HG03439 (cell line): ENCODE results near the gene PBXIP1.
"Not testable (repeated sequence)": the region's sequence is repeated elsewhere in the genome, so short reads cannot be mapped to it uniquely, and the experiment has no call there.

Experiments used
- ATAC-seq: cut with Tn5 transposase; IDR thresholded peaks from one replicate; pipeline ENCODE4 v1.9.1; 2021; ENCODE audit warnings: mild to moderate bottlenecking, moderate library complexity; ENCODE audit not compliant: unreplicated experiment

Gene PBXIP1

DNA sequence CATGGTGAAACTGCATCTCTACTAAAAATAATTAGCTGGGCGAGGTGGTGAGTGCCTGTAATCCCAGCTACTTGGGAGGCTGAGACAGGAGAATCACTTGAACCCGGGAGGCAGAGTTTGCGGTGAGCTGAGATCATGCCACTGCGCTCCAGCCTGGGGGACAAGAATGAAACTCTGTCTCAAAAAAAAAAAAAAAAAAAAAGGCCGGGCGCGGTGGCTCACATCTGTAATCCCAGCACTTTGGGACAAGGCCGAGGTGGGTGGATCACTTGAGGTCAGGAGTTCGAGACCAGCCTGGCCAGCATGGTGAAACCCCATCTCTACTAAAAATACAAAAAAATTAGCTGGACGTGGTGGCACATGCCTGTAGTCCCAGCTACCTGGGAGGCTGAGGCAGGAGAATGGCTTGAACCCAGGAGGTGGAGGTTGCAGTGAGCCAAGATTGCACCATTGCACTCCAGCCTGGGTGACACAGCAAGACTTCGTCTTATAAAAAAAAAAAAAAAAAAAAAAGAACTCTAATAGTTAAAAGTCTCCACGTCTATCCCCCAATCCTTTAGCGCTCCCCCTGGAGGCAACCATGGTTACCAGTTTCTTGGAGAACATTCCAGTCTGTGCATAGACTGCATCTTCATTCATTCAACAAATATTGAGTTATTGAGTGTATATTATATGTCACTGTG is 39.5 kb upstream of the PBXIP1 start:
- not testable (repeated sequence) for ATAC-seq

DNA sequence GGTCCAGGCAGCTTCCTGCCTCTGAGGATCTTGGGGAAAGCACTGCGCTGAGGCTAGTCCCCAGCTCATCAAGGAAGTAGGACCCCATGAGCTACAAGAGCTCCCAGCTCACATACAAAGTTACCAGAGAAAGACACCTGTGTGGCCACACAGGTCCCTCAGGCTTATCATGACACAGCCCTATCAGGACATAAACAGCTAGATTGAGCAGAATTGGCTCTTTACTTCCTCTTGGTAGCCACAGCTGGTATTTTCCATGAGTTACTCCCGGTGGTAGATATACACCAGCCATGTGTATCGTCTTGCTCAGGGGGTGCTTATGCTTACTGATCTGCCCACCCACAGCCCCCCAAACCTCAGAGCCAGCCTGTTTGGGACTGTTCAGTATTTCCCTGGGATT is 38.7 kb upstream of the PBXIP1 start:
- ATAC-seq, result no peak

DNA sequence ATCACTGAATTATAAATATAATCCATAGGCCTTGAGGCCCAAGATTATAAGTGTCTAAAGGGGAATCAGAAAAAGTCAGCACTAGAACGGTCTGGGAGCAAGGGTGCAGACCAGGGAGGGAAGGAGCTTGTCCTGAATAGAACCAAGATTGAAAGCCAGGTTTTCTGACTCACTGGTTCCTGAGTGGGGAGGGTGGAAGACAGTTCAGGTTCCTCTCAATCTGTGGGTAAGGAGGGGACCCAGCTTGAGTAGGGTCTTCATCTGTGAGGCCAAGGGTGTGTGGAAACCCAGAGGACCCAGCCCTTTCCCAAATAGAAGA is 38.3 kb upstream of the PBXIP1 start:
- ATAC-seq, result no peak

DNA sequence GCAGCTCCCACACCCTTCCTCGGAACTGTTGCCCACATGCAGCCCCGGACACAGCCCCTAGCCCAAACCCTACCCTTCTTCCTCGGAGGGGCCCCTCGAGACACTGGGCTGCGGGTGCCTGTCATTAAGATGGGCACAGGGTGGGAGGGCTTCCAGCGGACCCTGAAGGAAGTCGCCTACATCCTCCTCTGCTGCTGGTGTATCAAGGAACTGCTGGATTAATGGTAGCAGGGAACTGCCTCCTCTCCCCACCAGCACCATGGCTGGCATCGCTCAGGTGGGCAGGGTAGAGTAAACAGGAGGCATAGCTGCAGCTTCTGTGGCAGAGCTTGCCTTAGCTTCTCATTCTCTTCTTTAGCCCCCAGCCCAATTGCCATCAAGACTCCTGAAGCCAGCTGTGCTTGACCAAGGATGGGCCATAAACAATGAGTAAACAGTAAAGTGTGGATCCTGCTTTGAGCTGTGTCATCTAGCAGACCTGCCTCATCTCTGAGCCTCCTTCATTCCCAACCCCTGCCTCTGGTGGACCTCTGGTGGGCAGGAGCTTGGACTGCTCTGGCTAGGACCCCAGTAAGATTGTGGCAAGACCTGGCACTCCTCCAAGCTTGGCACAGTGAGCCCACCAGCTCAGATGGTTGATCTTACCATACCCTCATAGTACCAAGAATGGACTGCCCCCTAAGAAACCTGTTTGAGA is 37.8 kb upstream of the PBXIP1 start, which contains the start of gene LENEP:
Gene LENEP, plus strand, starts transcription at position 15 of the 697 bp plus-strand sequence. Its CDS starts 22 bp downstream, at position 37.
- ATAC-seq, result no peak

DNA sequence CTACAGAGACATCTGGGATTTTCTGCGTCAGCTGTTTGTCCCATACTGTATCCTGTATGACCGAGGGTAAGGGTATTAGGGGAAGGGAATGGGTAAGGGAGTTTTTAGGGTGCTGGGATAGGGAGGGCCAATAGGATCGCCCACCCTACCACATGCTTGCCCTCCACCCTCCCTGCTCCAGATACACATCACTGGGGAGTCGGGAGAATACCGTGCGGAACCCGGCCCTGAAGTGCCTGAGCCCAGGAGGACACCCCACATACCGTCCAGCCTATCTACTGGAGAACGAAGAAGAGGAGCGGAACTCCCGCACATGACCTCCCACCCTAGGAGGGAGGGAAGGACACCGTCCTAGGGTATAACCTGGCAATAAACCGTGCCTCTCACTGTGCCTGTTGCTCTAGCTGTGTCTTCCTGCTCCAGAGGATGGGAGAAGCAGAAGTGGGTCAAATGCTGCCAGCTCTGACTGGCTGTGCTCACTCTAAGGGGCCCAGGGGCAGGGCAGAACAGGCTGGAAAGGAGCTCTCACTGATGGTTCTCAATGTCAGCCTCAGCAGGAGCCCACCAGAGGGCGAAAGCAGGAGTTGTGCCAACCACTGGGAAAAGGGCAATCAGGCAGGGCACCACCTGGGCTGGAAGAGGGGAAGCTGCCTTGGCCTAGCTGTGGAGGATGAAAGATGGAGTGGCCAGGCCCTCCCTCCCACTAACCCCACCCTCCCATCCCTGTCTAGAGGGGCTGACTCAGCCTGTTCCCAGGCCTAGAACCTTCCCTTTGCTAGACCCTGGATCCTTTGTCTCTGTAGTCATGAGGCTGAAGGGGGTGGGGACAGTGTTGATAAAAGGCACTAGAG is 37.0 kb upstream of the PBXIP1 start:
- ATAC-seq, result no peak

DNA sequence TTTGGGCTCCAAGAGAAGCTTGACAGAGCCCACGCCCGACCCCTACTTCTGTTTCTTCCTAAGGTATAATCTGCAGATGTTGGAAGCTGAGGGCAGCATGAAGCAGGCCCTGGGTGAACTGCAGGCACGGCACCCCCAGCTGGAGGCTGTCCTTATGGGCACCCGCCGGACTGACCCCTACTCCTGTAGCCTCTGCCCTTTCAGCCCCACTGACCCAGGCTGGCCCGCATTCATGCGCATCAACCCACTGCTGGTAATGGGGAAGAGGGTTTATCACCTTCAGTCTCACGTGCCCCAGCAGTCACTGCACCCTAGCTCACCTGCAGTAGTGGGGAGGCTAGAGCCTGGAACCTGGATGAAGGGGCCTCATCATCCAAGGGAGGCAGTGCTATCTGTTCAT is 34.4 kb upstream of the PBXIP1 start:
- ATAC-seq, result no peak

DNA sequence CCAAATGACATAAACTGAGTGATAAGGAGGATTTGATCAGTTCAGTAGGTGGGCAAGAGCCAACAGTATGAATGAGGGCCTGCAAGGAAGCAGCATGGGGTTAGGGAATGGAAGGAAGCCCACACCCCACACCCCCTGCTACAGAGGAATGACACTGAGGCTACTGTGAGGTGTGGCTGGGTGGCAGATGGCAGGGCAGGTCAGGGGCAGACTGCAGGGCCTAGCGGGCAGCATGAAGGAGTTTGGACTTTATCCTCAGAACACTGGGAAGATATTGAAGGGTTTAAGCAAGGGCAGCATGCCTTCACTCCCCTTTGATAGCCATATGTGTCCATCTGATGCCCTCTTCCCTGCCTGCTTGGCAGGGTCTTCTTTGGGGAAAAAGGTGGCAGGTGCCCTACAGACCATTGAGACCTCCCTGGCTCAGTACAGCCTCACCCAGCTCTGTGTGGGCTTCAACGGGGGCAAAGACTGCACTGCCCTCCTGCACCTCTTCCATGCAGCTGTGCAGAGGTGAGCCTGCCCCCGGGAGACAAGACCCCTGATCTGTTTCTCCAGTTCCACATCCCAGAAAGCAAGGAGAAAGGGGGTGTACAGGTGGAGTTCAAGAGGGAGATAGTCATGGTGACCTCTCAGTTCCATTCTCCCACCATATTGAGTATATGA is 33.4 kb upstream of the PBXIP1 start:
- no peak for ATAC-seq

DNA sequence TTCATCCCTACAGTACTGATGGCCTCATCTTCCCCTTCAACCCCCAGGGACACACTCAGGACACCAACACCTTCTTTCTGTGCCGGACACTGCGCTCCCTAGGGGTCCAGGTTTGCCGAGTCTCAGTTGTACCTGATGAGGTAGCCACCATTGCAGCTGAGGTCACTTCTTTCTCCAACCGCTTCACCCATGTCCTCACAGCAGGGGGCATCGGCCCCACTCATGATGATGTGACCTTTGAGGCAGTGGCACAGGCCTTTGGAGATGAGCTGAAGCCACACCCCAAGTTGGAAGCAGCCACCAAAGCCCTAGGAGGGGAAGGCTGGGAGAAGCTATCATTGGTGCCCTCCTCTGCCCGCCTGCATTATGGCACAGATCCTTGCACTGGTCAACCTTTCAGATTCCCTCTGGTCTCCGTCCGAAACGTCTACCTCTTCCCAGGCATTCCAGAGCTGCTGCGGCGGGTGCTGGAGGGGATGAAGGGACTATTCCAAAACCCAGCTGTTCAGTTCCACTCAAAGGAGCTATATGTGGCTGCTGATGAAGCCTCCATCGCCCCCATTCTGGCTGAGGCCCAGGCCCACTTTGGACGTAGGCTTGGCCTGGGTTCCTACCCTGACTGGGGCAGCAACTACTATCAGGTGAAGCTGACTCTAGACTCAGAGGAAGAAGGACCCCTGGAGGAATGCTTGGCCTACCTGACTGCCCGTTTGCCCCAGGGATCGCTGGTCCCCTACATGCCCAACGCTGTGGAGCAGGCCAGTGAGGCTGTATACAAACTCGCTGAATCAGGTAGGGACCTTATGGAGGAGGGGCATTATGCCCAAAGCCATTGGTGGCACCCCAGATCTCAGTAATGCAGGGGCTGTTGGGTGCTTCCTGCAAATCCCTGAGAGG is 32.4 kb upstream of the PBXIP1 start:
- no peak for ATAC-seq

DNA sequence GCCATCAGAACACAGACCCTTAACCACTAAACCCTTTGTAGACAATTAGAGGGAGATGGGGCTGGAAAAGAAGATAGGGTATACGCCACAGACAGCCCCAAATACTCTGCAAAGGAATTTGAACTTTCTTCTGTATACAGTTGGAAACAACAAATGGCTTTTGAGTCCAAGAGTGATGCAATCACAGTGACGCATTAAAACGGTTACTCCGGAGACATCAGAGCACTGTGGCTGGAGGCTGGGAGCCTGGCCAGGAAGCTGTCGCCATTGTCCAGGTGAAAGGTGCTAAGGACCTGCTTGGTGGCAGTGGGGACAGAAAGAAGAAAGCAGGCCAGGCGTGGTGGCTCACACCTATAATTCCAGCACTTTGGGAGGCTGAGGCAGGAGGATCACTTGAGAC is 31.4 kb upstream of the PBXIP1 start:
- no peak for ATAC-seq

DNA sequence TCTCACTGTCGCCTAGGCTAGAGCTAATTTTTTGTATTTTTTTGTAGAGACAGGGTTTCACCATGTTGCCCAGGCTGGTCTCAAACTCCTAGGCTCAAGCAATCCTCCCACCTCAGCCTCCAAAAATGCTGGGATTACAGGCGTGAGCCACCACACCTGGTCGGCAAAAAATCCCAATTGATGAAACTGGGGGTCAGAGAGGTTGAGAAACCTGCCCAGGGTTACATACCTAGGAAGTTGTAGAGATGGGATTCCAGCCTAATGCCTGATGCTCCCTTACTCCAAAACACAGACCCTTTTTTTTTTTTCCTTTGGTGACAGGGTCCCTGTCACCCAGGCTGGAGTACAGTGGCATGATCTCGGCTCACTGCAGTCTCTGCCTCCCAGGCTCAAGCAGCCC is 30.8 kb upstream of the PBXIP1 start:
- not testable (repeated sequence) for ATAC-seq

DNA sequence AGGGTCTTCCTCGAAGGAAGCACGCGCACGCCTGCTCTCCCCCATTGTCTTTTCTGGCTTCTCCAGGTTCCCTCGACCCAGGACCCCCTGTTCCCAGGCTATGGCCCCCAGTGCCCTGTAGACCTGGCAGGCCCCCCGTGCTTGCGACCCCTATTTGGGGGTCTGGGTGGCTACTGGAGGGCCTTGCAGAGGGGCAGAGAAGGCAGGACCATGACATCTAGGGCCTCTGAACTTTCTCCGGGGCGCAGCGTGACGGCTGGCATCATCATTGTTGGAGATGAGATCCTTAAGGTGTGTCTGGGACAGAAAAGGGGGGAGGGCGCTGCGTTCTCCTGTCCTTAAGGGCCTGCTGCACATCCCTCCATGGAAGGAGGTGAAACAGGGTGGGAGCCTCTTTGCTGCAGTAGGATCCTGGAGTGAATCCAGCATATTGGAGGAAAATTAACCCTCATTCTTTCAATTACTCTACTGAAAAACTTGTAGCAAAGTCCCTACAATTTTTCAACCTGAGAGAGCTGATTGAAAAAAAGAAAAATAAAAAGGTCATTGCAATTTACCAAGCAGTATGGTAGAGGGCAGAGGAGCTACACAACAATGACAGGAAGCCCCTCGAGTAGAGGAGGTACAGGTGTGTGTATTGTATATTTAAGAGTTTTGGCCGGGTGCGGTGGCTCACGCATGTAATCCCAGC is 28.0 kb upstream of the PBXIP1 start:
- ATAC-seq, result peak; percentile 5

DNA sequence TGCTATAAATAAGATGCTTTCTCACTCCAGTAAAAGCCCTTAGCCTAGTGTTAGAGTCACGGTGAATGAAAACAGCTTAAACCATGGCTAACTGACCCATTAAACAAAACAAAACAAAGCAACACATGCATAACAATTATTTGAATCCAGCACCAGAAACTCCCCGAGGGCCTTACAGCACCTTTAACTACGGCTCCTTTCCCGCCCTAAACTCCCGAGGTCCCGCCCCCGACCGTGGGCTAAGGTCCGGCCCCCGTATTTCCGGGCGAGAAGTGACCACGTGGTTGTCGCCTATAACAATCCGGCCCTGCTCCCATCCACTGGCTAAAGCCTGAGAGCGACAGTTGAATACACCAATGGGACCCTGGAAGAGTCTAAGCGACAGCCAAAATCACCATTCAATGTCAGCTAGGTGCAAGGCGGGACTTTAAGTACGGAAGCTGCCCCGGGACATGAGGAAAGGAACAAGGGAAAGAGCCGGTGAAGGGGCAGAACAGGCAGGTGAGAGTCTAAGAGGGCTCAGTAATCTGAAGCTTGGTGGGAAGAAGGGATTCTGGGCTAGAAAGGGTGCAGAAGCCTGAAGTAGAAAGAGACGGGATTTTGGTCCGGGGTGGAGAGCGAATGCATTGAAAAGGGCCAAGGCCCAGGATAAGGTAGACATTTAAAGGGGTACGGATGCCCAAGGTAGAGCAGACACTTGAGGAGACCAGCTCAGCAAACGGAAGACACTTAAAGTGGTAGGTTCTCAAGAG is 27.2 kb upstream of the PBXIP1 start, which contains the start of gene FLAD1:
Gene FLAD1, plus strand, starts transcription at position 448 of the 752 bp plus-strand sequence. CDS start 351 bp downstream, outside the sequence.
- peak; percentile 96 for ATAC-seq

DNA sequence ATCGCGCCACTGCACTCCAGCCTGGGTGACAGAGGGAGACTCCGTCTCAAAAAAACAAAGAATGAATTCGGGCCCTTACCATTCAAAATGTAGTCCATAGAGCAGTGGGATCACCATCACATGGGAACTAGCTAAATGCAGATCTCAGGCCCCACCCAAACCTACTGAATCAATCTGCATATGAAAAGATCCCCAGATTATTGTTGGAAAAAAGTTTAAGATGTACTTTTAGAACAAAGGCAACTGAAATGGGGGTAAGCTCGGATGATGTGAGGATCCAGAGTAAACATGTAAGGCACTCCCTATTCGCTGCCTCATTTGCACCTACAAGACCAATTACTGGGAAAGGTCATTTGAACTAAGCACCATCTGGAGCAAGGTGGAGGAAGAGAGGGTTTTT is 26.4 kb upstream of the PBXIP1 start:
- no peak for ATAC-seq

DNA sequence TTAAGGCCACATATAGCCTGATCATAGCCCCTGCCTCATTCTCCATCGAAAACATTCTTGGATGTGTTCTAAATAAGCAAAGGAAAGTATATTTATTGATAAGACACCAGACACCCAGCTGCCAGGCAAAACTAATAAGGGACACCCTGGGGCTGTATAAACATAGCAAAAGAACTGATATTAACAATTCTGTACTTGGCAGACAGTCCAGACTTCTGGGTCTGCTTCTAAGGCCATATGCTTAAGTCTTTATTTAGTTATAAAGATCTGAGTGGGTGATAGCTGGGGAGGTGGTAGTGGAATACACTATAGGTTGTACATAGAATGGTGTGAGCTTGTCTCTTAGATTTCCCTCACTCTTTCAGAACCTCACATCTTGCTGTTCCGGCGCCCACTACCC is 22.5 kb upstream of the PBXIP1 start:
- no peak for ATAC-seq

DNA sequence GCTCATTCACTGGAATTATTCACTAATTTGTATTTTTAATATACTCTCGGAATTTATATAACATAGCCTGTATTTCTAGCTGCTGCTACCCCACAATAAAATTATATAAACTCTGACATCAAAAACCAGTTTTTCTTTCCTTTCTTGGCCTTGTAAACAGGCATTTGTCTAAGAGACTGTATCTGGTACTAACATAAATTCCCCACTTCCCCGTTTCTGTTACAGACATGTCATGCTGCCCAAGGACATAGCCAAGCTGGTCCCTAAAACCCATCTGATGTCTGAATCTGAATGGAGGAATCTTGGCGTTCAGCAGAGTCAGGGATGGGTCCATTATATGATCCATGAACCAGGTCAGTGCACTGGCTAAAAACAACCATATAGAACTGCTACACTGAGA is 21.9 kb upstream of the PBXIP1 start:
- not testable (repeated sequence) for ATAC-seq

DNA sequence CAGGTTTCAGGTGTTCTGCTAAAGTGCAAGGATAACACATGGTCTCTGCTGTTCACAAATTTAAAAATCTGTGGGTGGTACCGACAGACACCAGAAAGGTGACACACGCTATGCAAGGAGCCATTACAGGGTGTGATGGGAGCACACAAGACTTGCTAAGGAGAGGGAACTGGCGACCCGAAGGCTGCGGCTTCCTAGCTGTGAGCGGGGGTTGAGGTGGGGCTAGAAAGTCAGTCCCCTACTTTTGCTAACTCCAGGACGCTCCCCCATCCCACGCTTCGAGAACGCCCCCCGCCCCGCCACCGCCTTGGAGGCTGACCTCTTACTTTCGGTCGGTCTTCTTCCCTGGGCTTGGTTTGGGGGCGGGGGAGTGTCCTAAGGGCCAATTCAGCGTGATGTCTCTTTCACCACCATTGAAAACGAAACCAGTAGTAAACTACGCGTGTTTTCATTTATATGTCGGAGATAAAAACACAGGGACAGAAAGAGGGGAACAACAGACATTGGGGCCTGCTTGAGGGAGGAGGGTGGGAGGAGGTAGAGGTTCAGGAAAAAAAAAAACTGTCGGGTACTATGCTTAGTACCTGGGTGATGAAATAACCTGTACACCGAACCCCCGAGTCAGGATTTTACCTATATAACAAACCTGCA is 19.6 kb upstream of the PBXIP1 start:
- ATAC-seq, result no peak

DNA sequence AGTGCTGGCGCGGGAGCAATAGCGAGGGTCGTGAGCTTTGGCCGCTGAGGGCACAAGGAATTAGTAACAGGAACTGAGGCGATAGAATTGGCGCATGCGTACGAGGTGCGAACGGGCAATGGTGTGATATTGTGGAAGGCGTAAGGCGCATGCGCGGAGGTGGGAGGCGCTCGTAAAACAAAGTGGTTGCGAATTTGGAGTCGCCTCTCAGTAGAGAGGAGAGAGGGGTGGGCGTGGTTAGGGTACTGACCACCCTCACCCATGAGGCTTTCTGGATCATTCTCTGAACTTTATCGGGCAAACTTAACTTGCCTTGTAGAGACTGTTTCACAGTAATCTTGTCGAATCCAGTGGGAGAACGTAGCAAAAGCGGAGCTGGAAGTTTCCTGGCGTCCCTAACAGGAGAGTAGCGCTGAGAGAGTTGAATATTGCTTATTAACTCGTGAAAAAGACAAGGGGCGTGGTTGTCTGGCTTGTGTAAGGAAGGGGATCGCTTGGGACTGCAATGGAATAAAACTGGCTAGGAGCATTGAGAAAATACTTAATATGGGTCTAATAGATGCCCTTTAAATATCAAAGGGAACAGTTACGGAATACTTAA is 19.0 kb upstream of the PBXIP1 start:
- ATAC-seq, result peak; percentile 53
